Hypothalamus (tissue), 51 donors: Measurements from ENCODE around the gene FAM3C.
"Not testable (repeated sequence)": the region's sequence is repeated elsewhere in the genome, so short reads cannot be mapped to it uniquely, and the experiment has no call there.

Source experiments
- DNase-seq, 51 donors: peaks; one replicate each; lab custom pipeline; 2025; lab: John Stamatoyannopoulos, UW

Gene FAM3C

DNA sequence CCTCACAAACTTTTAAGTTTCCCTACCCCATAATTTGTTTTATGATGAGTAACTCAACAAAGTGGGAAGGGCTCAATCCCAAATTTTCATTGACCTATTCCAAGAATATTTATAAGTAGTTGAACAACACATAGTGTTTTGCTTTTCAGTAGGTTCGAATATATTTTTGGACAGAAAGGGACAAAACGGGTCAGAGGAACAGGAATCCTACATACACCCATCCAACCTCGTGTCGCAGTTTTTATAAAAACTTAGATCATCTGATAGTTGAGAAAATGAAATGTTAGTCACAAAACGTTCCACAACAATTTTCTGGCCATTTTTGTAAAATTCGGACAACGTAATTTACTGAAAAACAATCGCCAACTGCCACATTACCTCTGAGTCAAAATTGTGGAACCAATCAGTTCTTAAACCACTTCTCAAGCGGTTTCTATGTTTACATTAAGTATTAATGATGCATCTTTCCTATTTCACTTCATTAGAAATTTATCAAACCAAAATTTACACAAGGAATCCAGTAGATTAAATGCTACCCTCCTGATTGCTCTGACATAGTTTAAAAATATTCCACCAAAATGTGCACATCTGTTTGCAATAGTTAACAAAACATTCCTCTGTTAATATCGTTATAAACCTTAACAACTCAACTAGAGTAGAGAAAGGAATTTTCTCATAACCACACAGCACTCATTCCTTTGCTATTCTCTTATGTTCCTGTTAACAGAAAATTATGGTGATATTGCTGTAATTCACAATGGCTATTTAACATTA lies 61.0 kb downstream of the FAM3C start:
- no peak for DNase-seq

DNA sequence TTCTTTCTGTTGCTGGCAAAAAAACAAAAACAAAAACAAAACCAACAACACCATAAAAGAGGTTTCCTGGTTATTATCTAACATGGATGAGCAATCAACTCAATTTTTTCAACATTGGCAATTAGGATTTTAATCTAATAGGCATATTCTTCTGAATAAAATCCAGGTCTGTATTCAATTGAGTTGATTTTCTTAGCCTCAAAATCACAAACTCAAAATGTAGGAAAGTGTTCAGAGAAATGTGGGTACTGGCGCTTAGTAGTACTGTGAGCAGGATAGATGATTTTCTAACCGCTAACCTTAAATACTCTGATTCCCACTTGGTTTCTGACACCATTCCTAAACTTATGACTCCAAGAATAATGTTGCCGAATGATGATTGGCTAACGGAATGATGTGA lies 61.7 kb downstream of the FAM3C start:
- no peak for DNase-seq

- DNase-seq, result no peak
Measured at GRCh38 chr7:121331574-121331973, 64.5 kb downstream of the FAM3C start.

- DNase-seq, result no peak
Measured at GRCh38 chr7:121331048-121331447, 65.1 kb downstream of the FAM3C start.

DNA sequence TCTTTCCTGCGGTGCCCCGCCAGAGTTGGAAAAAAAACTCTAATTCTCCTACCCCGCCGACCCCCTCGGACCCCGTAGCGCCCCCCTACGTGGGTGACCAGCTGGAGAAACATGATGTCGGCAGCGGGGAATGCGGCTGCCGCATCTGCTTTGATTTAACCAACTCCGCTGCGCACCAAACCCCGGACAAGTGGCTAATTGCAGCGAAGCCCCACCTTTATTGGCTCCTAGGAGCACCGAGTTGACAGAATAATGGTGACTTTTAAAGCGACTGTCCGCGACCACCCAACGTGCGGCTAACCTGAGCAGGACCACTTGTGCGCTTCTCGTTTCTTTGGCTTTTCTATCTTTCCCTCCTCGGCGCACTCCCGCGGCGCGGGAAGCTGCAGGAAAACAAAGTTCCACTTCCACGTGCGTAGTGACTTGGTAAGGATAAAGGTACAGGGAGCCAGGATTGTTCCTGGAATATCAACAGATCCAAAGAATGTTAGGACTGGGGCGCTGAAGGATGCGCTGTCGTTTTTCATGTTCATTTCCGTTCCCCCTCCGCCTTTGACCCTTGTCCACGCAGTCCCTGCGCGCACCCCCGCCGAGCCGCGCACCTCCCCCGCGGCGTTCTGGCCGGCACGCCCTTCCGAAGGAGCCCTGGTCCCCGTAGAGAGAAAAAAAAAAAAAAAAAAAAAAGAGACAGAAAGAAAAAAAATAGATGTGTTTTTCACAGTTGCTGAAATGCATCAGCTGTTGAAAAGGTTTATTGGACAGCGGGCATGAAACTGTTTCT lies 65.9 kb downstream of the FAM3C start:
- DNase-seq, result no peak

- peak in 4 of 51 donors; percentile 3 to 6 (median 4) for DNase-seq
Measured at GRCh38 chr7:121329191-121330052, 66.7 kb downstream of the FAM3C start.

- DNase-seq, result peak in 3 of 51 donors; percentile 4 to 16 (median 15)
Measured at GRCh38 chr7:121328508-121329190, 67.5 kb downstream of the FAM3C start, which contains the start of gene WNT16. Gene WNT16, plus strand, starts transcription at chr7:121329000. Its CDS starts 293 bp downstream, at chr7:121329293.

DNA sequence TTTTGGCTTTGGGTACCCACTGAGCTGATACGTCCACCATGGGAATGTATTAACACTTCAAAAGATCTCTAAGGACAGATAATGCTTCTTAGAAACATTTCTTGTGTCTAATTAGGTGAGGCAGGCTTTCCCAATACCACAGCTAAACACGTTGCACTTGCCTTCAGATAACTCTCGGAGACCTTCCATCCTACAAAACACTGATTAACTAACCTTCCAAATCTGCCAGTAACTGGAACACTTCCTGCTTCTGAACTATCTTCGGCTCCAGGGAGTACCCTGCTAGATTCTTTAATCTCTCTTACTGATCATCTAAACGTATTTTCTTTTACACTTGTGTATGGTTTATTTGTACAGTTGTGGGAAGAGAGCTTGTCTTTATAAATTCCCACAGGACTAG lies 68.4 kb downstream of the FAM3C start:
- no peak for DNase-seq

DNA sequence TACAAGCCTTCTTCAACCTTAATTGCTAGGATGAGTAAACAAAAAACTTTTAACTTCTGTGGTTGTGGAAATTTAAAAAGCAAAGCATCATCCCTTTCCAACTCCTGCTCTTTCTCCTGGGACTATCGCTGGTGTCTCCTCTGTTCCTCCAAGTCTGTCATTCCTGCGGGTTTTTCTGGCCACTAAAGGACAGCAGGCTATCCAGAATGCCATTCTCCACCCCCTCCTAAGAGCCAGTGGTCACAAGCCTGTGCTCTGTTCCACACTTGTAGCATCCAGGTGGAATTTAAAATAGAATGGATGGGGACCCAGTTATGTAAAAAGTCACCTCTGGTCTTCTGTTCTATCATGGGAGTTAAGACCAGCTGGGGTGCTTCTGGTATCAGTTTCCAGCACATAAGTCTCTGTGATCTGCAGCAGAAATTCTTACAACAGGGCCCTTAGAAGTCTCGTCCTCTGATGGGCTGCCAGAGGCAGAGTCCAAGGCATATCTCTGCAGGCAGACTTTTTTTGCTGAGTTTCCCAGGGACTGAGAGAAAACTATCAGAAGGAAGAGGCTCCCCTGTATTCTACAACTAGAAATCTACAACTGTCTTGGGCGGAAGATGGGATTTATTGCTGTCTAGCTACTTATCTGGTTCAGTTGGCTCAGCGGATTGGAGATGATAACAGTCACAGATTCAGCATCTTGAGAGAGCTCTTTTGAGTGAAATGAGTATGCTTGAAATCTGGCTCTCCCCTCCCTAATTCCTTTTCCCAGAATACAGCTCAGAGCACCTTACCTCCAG lies 72.4 kb downstream of the FAM3C start:
- no peak for DNase-seq

DNA sequence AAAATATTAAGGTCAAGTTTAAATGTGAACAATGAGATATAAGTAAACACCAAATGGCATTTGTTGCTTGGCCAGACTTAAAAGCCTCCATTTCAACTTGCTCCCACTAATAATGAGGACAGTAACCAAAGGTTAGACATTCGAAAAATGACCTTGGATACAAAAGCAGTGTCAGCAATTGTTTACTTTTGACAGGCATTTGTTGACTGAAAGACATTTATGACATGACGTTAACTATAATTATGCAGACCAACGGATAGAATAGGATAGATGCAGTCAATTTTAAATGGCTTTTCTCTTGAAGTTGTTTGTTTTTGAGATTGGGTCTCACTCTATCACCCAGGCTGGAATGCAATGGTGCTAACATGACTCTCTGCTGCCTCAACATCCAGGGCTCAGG lies 73.6 kb downstream of the FAM3C start:
- no peak for DNase-seq

DNA sequence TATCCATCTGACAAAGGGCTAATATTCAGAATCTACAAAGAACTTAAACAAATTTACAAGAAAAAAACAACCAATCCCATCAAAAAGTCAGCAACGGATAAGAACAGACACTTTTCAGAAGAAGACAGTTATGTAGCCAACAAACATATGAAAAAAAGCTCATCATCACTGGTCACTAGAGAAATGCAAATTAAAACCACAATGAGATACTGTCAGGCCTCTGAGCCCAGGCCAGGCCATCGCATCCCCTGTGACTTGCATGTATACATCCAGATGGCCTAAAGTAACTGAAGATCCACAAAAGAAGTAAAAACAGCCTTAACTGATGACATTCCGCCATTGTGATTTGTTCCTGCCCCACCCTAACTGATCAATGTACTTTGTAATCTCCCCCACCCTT lies 80.9 kb downstream of the FAM3C start:
- DNase-seq, result not testable (repeated sequence)

GRCh38 chr7:121313793-121314676 lies 82.1 kb downstream of the FAM3C start:
- no peak for DNase-seq

DNA sequence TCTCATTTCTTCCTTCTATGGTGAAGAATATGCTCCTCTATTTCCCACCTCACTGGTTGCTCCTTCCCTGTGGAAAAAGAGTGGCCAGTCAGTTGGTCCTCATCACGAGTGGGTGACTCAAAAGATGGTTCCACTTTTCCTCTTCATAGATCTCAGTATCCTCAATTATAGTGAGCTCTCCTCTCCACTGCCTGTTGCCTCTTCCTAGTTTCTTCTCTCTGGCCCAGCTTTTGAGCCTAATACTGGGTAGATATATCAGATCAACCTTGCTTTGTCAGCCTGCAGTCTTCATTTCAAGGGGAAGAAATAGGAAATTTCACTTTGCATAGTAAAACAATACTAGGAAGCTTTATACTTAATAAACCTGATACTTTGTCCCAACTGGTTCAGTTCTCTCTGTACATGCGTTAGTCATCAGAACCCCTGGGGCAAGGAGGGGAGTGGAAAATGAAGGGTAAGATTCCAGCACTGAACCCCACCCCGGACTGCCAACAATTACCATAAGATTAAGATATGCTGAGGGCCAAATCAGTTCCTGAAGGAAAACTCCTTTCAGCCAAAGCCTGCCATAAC lies 82.8 kb downstream of the FAM3C start:
- no peak for DNase-seq

DNA sequence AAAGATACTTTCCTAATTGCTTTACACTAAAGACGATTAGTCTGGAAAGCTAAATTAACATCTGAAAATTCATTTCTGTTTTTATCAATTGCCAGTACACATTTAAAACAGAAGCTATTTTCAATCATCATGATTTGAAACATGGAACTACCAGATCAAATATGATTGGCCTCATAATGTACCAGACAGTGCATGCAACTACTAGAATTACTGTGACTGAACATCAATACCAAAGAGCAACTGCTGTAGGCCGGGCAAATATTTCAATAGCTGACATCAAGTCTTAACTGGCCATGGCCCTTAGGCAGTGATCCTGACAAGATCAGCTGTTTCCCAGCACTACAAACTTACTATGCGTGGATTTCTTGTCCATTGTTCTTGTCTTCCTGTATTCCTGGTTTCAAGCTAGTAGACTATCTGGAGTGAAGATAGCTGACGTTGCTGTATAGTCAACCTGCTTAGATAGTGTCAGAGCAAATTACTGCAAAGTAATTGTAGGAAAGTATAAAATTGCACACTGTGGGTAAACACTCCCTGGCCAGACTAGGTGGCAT lies 89.0 kb downstream of the FAM3C start:
- no peak for DNase-seq

DNA sequence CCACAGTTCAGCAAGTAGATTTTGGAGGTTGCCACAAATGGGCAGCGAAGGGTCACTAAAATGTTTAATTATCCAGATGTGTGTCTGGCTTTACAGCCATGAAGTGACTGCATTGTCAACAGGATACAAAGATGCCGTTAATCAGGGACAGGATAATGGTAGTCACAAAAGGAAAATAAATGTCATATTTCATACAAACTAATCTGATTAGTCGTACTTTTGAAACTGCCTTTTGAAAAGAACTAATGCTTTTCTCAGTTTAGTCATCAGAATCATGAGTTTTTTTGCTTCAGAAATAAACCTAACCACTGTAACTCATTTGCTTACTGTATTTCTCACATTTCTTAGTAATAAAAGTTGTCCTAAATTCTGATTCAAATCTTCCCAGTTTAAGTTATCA lies 89.5 kb downstream of the FAM3C start:
- DNase-seq, result no peak

- DNase-seq, result no peak
Measured at GRCh38 chr7:121305109-121305508, 91.0 kb downstream of the FAM3C start.

- DNase-seq, result no peak
Measured at GRCh38 chr7:121304102-121304658, 91.9 kb downstream of the FAM3C start.
